Measurements from ENCODE around the gene HCN1.
"Not testable (repeated sequence)": the region's sequence is repeated elsewhere in the genome, so short reads cannot be mapped to it uniquely, and the experiment has no call there.

HCN1 gene

DNA sequence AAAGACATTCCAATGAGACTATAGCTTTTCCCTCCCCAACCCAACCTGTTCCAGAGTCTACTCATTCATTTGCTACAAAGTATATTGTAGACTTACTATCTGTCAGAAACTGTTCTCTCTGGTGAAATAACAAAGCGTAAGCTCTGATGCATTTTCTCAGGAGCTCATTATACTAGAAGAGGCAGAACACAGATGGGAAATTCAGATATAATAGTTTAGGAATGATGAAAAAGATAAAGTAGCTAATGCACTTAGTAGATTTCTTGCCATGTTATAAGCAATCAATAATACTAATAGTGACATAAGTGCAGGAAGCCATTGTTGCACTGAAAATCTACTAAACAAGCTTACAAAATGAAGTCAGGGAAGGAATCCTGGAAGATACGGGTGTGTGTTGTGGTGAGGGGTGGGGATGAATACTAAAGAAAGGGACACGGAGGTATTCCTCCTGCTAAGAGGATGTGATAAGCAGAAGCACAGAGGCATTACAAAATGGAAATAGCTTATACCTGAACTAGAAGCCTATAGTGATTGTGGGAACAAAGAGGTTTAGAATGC is 78.2 kb downstream of the HCN1 start:
- no peak for DNase-seq (ENCODE audit: low read depth)

DNA sequence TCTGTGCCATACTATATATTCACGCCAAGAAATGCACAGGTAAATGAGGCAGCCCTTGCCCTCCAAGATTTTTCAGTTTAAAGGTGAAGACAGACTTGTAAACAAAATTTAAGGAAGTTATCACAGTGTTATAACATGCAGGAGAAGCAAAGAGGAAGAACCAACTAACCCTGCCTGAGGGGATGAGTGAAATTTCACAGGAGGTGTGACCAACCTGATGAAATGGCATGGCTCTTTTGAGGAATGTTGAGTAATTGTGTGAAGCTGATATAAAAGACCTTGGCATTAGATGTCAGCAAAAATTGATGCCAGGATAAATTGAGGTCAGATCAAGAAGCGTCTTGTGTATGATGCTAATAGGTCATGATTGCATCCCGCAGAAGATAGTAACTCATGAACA is 86.5 kb downstream of the HCN1 start:
- no peak for DNase-seq (ENCODE audit: low read depth)

DNA sequence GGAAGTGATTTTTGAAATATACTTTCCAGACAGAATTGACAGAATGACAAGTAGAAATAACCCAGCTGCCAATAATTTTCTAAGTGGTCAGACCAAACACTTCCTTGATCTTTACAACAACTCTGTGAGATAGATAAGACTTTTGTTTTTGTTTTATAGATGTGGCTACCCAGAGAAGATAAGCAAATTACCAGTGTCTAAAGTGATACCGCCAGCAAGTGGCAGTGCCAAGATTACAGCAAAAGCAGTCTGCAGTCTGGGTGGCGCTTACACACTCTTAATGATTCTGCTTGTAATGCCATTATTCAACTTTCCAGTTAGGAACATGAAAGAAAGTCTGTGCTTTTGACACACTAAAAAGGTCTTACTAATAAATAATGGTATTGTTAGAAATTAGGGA is 92.1 kb downstream of the HCN1 start:
- DNase-seq (ENCODE audit: low read depth), result no peak

DNA sequence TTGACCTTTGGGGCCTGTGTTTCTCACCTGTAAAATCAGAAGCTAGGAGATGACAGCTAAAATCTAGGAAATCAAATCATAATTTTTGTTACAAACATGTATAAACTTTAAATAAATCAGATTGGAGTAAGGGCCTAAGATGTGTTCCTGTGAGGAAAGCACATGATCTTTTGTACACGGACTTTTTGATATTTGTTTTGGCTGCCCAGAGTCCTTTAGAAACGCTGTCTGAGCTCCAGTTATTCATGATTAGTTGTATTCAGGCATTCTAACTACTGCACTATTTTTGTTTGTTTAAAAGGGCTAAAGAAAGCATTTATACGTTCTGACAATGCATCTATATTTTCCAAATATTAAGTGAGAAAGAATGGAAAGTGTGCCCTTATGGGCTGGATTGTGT is 94.8 kb downstream of the HCN1 start:
- no peak for DNase-seq (ENCODE audit: low read depth)

DNA sequence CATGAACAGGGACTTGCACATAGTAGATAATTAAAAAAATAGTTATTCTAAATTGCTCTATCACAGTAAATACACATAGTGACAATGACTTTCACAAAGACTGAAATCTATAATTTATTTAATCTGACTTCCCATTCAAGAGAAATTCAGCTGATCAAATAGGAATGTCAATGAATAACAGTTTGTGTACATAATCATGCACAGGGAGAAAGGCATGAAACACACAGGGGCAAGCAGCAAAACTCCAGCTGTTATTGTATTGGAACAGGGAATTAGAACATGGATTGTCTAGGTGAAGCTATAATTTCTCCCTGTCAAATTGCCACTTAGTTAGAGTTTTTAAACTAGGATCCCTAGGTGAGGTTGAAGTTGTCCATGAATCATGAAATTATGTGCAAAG is 99.9 kb downstream of the HCN1 start:
- no peak for DNase-seq (ENCODE audit: low read depth)

DNA sequence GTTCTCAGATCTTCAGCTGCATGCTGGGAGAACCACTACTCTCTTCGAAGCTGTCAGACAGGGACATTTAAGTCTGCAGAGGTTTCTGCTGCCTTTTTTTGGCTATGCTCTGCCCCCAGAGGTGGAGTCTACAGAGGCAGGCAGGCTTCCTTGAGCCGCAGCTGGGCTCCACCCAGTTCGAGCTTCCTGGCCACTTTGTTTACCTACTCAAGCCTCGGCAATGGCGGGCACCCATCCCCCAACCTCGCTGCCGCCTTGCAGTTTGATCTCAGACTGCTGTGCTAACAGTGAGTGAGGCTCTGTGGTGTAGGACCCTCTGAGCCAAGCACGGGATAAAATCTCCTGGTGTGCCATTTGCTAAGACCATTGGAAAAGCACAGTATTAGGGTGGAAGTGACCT is 110.2 kb downstream of the HCN1 start:
- DNase-seq (ENCODE audit: low read depth), result not testable (repeated sequence)

DNA sequence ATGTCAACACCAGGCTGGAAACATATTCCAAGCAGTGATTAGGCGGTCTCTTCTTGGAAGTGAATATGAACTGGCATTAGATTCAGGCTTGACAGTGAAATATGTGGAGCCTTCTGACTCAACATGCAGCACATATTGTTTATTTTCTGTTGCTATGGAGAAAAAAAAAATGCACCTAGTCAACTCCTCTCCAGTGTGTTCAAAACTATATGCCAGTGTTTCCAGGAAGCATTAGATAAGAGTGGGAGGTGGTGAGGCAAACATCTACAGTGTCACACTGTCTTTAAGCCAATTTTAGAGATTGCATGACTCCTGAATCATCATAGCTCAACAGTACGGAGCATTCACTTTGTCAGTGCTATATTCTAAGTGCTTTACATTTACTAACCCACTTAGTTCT is 117.9 kb downstream of the HCN1 start:
- peak; percentile 49 for DNase-seq (ENCODE audit: low read depth)

DNA sequence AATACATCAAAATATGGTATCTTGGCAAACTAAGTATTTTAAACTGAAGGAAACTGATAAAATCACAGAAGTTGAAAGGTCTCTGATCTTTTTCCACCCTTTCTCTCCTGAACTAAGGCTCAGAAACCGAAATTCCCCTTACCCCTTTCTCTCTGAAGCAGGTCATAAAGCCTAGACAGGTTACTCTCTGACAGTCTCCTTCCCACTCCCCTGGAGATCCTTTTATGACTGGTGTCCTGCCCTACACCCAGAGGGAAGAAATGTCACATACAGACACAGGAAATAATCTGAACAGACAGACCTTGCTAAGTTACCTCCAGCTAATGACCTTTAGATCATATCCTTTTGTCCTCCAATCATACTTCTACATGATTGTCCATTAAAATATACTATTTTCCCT is 127.4 kb downstream of the HCN1 start:
- DNase-seq (ENCODE audit: low read depth), result no peak

DNA sequence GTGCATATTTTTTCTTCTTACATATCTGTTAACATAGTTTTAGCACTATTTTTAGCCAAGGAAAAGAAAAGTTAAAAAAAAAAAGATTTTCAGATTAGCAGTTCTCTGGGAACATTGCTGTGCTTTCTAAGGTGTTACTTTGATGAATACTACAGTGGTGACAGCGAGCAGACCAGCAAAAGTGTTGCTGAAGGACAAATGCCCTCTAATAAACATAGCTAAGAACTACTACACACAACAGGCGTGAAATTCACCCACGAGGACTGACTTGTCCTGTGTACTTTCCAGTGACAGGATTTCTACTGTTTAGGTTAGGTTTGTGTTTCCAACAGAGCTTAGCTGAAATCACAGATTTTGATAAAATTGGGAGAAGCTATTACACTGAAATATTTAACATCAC is 153.8 kb downstream of the HCN1 start:
- DNase-seq (ENCODE audit: low read depth), result no peak

DNA sequence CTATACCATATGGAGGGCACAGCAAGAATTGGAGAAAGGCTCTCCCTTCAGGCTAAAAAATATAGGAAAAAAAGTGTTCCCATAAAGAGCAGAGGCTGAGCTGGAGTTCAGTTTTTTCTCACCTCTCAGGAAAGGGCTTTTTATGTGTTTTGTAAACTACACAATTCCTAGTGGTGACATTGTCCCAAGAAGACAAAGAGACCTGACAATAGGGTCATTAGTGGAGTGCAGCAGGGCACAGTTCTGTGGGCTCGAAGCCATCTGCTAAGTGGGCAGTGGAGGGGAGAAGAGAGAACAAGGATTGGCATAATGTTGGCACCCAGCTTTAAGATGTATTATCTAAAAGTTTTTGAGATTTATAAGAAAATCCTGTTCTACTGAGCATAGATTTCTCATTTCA is 162.5 kb downstream of the HCN1 start:
- no peak for DNase-seq (ENCODE audit: low read depth)

DNA sequence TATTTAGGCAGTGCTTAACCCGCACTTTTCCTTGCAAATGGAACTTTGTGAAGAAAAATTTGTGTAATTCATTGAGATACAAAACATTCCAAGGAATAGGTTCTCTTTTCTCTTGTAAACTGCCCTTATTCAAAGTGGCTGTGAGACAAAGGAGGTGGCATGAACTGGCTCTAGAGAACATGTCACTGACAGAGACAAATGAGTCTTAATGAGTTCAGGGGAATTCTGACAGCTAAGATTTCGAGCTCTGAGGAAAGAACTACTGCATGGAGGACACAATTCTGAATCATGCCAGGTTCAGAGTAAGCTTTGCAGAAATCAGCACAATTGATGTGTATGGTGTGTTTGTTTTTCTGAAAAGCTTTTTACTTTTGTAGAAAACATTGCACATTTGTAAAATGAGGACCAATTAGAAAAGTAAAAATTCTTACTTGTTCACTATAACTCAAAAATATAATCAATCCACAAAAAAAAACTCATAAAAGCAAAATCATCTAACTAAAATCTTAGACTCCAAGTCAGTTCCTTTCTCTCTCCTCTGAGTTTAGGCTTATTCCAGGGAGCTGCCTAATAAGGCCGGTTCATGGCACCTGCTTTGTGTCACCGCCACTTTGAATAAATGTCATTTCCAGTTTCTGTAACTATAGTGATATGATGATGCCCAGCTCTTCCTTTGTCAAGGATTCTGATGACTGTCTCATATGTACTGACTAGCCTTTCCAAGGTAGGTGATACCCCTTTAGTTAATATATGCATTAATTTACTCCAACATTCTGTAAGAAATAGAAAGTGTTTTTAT is 163.2 kb downstream of the HCN1 start:
- no peak for DNase-seq (ENCODE audit: low read depth)

DNA sequence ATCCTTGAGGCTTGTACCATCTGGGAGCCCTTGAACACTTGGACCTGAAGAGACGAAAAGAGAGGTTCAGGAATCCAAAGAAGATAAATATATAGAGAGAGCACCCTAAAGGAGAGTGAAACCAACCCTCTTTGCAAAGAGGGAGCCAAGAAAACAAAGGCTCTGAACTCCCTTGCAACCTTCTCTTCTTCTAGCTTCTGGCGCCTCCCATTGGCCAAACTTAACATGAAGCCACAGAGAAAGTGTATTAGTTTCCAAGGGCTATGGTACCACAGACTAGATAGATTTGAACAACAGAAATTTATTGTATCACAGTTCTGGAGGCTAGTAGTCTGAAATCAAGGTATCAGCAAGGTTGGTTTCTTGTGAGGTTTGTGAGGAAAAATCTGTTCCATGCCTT is 175.1 kb downstream of the HCN1 start:
- no peak for DNase-seq (ENCODE audit: low read depth)

DNA sequence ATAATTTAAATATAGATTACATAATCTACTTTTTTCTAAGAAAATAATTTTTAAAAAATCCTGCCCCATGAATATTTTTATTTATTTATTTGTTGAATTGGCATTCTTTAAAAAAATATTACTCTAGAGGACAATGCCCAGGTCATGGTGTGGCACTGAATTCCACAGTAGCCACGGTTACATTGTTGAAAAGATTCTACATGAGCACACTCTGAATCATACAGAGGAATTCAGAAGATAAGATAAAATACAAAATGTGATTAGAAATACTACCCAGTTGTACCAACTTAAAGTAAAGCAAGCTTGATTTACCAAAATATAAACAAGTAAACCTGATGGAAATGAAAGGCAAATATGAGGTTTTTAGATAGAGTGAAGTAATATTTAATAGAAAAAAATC is 183.7 kb downstream of the HCN1 start:
- DNase-seq (ENCODE audit: low read depth), result peak; percentile 36

DNA sequence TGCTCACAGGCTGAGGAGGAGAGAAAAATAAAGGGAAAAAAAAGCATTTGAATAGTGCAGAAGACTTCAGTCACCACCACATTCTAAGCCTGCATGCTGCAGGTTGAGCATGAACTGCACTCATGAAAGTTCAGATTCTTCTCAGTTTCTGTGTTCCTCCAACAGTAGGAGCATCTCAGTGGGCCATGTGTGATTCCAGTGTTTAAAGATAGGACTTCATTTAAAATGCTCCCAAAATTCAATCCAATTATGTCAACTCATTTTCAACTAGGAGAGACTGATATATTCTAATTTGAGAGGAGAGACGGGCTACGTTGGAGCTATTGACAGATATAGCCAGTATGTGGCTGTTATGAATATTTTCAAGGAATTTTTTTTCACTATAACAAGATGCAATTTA is 186.8 kb downstream of the HCN1 start:
- DNase-seq (ENCODE audit: low read depth), result no peak

DNA sequence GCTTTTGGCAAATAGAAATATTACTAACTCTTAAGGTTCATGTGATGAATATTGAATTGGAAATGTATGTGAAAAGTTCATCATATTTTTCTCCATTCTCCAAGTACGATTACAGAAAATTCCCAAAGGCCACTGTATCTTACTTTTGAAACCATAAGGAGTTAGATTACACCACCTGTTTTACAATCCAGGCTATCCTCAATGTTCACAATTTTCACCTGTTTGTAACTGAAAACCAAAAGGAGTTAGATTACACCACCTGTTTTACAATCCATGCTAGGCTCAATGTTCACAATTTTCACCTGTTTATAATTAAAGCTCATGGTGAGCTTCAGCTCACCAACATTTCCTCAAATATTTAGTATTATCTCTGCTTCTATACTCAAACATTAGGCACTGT is 188.0 kb downstream of the HCN1 start:
- DNase-seq (ENCODE audit: low read depth), result no peak

DNA sequence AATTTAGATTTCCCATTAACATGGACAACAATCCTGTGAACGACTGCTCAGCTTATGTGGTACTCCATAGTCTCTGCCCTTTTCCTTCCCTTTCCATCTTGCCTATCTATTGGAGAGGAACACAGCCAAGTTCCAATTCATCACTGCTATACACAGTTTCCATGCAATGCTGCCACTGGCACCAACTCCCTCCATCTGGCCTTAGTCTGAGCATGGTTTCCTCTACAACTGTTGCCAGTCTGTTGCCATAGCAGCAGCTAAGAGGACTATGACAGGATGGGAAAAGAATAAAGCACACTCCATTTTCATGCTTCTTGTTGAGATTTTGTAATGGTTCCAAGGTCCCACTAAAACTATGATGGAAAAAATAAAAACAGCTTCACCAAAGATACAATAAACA is 189.0 kb downstream of the HCN1 start:
- no peak for DNase-seq (ENCODE audit: low read depth)

DNA sequence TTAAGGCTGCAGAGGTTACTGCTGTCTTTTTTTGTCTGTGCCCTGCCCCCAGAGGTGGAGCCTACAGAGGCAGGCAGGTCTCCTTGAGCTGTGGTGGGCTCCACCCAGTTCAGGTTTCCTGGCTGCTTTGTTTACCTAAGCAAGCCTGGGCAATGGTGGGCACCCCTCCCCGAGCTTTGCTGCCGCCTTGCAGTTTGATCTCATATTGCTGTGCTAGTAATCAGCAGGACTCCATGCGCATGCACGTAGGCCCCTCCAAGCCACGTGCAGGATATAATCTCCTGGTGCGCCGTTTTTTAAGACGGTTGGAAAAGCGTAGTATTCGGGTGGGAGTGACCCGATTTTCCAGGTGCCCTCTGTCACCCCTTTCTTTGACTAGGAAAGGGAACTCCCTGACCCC is 197.2 kb downstream of the HCN1 start:
- not testable (repeated sequence) for DNase-seq (ENCODE audit: low read depth)

DNA sequence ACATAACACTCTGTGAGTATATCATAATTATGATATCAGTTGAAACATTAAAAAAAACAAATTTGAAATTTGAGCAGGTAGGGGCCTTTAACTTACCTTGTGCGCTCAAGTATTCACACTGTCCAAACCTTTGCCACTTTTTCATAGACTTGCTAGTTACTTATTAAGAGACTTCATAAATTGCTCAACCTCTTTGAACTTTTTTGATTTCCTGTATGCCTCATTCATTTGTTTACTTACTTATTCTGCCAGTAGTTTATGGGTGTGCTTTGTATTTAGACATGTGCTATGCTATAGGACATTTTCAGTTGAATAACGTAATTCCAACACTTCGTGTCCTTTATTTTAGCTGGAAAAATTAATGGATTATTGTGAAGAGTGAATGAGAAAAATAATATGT is 204.8 kb downstream of the HCN1 start:
- no peak for DNase-seq (ENCODE audit: low read depth)

DNA sequence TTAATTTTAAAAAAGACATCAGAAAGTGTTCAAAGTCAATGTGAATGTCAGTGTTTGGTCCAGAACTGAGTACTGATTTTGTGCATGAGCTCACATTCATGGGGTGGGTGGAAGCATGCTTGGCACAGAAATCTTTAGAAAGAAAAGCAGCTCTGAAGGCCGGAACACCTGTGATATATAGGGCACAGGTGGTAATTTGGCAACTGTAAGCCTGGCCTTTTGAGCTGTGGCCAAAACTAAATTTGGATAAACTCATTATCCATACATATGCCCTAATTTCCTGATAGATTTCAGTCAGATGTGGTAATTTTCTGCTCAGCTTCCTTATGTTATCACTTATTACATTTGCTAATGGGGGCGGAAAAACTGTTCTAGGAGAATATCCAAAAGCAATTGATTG is 211.4 kb downstream of the HCN1 start:
- no peak for DNase-seq (ENCODE audit: low read depth)

DNA sequence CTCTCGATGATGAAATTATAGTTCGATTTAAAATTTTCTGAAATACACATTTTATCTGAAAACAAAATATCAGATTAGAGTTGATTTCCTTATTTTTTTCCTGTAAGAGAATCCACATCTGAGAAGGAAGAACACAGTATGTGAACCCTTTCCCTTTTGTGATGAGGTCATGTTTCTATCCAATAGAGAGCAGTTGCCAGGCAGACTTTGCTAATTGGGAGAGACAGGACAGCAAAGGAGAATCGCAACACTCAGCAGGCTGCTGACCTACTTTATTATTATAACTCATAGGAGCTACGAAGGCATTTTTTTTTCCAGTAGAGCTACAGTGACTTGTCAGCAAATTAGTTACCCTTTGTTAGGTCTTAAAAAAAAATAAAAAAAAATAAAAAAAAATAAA is 242.1 kb downstream of the HCN1 start:
- DNase-seq (ENCODE audit: low read depth), result no peak

DNA sequence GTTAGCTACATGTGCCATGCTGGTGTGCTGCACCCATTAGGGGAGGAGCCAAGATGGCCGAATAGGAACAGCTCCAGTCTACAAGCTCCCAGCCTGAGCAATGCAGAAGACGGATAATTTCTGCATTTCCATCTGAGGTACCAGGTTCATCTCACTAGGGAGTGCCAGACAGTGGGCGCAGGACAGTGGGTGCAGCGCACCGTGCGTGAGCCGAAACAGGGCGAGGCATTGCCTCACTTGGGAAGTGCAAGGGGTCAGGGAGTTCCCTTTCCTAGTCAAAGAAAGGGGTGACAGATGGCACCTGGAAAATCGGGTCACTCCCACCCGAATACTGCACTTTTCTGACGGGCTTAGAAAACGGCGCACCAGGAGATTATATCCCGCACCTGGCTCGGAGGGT is 251.3 kb downstream of the HCN1 start:
- DNase-seq (ENCODE audit: low read depth), result not testable (repeated sequence)

DNA sequence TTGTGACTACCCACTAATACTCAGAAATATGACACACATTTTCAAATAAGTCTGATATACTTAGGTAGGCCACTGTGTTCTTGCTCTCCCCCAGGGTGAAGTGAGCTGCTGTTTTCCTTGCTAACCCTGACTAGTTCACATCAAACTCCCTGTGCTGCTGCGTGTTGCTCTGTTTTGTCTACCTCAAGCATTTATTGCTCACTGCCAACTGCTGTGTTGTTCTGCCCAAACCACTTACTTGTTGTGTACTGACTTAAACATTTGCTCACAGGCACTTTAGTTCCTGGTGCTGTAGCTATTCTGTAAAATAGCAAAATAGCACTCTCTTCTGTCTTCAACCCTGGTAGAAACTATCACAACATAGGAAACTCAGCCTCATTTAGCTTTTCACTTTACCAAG is 255.7 kb downstream of the HCN1 start:
- no peak for DNase-seq (ENCODE audit: low read depth)

DNA sequence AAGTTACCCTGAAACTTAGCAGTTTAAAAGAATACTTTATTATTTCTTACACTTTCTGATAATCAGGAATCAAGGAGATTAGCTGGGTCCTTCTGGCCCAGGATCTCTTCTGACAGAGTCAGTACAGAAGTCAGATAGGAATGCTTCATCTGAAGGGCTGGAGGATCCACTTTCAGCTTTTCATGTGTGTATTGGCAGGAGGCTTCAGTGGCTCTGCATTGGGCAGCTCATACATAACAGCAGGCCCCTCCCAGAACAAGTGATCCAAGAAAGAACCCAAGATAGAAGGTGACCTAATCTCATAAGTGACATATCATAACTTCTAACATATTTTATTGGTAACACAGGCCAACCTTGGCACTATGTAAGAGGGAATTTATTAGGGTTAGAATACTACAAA is 258.4 kb downstream of the HCN1 start:
- no peak for DNase-seq (ENCODE audit: low read depth)

DNA sequence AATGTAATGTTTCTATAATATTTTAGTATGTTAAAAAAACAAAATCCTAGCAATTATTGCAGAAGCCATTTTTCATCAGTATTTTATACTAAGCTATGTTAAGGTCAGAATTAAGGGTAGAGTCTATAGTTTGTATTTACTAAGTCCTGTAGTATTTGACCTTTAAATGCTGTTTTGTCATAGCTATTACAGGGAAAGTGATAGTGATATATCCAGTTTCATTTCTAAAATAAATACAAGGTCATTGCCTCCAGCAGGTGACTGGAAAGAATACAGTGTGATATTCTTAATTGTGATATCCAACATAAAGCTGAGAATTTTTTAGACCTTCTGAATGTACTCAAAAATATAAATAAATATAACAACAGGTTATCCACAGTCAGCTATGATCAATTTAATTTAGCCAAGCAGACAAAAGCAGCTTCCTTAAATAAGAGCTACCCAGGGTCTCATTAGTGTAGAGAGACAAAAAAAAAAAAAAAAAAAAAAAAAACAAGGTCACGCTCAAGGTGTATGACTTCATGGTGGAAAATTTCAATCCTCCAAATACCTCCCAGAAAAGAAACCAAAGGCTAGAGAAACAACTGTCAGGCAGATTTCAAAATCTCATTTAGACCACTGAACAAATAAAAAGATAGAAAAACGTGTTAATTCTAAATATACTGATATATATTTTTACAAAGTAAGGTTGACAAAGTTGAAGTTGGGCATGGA is 278.7 kb downstream of the HCN1 start:
- DNase-seq (ENCODE audit: low read depth), result no peak
